AG04449 (cell line): ENCODE results near the gene ELAVL4.
"Not testable (repeated sequence)": the region's sequence is repeated elsewhere in the genome, so short reads cannot be mapped to it uniquely, and the experiment has no call there.

Experiments used
- CTCF ChIA-PET: fragments of 350-600 bp; formaldehyde crosslinking; extraction: SDS; loops from one replicate; lab custom pipeline; 2021; ENCODE audit warnings: antibody characterized with exemption; lab: Yijun Ruan, JAX
- POLR2A ChIA-PET: fragments of 400-600, 350-600 bp; formaldehyde crosslinking; extraction: SDS; loops from one replicate; lab custom pipeline; 2020; ENCODE audit warnings: antibody characterized with exemption, inconsistent platforms; lab: Yijun Ruan, JAX
- DNase-seq: peaks from one replicate; pipeline ENCODE4 v3.0.0-alpha.2; 2010; ENCODE audit warnings: low read depth, low spot score
- H3K4me3 ChIP-seq: 2 replicates; pipeline ENCODE4 v1.5.1; 2011; ENCODE audit warnings: low read depth, mild to moderate bottlenecking, control low read depth, low read length
- TF ChIP-seq, protein P1 (sequence below): IDR thresholded peaks from one replicate; pipeline ENCODE4 v1.5.1; 2011; ENCODE audit warnings: mild to moderate bottlenecking, moderate library complexity, low read length, control low read depth, inconsistent platforms; ENCODE audit not compliant: insufficient read depth; ENCODE audit errors: missing control alignments

The ELAVL4 gene

DNA sequence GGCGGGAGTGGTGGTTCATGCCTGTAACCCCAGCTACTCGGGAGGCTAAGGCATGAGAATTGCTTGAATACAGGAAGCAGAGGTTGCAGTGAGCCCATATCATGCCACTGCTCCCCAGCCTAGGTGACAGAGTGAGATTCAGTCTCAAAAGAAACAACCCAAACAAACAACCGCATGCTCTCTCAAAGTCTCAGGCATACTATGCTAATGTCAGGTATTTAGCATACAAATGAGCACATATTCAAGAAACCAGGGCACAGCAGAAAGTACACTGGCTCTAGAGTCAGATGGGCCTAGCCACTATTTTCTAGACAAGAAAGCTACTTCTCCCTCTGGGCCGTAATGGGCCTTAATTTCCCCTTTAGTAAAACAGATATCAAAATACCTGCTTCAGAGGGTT, 55.0 kb downstream of the ELAVL4 start:
- CTCF ChIA-PET = no interaction called here

DNA sequence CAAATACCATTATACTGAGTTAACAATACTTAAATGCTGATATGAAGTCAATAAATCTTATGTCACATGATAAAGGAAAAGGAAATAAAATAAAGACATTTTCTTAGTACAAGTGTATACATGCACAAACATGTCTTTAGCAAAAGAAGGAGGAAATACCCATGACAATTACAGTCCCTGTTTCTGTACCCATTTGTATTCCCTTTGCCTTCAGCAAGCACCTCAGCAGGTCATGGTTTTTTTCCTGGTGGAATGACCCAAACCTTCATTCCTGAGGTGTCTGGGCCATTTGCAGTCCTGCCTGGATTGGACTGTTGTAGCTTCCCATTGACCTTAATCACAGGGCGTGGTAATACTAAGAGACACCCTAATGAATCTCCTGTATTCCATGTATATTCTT, 57.6 kb downstream of the ELAVL4 start:
- H3K4me3 ChIP-seq, CTCF ChIA-PET, POLR2A ChIA-PET, DNase-seq: not testable (repeated sequence)

More for the DNA sequence above, 55.0 kb downstream of the ELAVL4 start:
- no peak for DNase-seq
- TF ChIP-seq, protein P1, sequence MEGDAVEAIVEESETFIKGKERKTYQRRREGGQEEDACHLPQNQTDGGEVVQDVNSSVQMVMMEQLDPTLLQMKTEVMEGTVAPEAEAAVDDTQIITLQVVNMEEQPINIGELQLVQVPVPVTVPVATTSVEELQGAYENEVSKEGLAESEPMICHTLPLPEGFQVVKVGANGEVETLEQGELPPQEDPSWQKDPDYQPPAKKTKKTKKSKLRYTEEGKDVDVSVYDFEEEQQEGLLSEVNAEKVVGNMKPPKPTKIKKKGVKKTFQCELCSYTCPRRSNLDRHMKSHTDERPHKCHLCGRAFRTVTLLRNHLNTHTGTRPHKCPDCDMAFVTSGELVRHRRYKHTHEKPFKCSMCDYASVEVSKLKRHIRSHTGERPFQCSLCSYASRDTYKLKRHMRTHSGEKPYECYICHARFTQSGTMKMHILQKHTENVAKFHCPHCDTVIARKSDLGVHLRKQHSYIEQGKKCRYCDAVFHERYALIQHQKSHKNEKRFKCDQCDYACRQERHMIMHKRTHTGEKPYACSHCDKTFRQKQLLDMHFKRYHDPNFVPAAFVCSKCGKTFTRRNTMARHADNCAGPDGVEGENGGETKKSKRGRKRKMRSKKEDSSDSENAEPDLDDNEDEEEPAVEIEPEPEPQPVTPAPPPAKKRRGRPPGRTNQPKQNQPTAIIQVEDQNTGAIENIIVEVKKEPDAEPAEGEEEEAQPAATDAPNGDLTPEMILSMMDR = no peak
- no peak overlapping the region for H3K4me3 ChIP-seq
- POLR2A ChIA-PET = no interaction called here

DNA sequence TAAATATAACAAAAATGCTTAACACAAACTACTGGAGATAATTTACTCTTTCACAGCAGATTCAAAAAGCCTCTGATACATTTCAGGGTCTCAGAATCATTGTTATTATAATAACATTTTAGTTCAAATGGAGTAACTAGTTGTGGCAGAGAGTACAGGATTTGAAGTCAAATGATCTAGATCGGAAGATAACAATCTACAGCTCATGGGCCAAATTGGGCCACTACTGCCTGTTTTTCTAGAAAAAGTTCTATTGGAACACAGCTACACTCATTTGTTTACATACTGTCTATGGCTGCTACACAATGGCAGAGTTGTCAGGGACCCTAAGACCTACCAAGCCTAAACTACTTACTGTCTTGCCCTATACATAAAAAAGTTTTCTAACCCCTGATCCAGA, 63.6 kb downstream of the ELAVL4 start:
- ChIA-PET CTCF (no interaction called here), POLR2A (no interaction called here)
- DNase-seq = no peak
- H3K4me3 ChIP-seq = no peak overlapping the region
- TF ChIP-seq, protein P1 = no peak

DNA sequence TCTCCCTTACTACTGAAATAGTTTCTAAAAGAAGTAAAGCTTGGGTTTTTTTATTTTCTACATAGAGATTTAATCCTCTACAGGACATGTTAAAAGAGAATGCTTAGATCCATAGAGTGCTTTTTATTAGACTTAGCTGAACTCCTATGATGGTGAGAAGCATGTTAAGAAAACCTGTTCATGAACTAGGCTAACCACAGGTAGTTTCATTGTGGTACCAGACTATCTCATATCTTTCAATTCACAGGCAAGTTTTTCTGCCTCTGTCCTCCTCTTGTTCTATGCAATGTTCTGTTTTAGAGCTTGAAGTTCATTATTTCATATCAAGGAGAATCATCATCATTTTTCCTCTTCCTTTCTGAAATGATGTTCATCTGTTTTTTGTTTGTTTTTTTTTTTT, 65.4 kb downstream of the ELAVL4 start:
- H3K4me3 ChIP-seq = no peak overlapping the region
- CTCF ChIA-PET = no interaction called here
- DNase-seq = no peak
- TF ChIP-seq, protein P1 = no peak
- POLR2A ChIA-PET = no interaction called here

DNA sequence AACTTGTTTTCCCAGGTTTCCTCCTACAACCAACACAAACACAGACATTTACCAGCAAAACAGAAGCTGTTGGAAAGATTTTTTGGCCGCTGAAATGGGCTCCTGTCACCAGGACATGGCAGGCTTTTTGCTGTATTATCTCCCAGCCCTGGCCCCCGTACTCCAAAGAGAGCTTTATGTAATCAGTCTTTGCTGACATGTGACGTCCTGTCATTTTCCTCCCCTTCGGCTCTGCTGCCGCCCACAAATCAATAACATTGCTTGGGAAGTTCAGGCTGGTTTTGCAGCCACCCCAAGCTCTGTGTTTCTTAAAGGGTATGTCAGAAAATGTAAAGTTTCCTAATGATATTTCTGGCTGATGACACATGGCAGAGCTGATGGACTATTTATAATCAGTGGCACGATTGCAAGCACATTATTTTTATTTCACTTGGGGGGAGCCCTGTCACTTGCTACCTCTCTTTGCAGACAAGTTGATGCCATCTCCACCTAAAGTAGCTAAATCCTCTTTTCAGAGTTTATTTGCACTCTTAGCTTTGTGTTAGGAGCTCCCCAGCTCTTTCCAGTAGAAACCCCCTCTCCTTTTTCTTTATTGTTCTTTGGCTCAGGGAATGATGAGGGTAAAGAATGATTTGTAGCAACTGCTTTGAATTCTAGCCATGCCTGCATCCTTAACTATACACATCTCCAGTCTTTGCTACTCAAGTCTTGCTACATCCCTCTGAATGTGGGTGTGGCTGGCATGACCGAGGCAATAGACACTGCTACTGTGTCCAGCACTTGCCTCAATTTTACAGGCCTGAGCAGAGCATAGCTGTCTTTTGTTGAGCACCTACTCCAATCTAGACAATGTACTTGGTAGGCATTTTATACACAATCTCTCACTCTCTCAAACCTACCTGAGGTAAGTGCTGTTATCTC, 67.3 kb downstream of the ELAVL4 start:
- TF ChIP-seq, protein P1 = no peak
- no peak for DNase-seq
- no peak overlapping the region for H3K4me3 ChIP-seq
- ChIA-PET CTCF (no interaction called here), POLR2A (no interaction called here)

DNA sequence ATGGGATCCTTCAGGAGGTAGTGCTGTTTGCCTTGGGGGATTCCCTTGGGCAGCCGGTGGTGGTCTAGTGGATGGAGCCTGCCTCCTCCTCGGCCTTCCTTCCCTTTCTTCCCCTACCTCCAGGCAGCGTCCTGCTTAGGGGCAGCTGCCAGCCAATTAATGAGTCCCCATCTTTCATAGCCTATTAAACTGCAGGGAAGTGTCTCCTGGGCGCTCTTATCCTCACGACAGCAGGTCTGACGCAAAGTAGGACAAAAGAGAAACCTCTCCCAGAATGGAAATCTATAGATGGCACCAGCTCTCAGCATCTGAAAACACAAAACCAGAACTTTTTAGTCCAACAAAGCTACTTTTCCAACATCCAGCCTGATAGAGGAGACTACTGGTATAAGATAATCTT, 69.3 kb downstream of the ELAVL4 start:
- ChIA-PET CTCF (no interaction called here), POLR2A (no interaction called here)
- TF ChIP-seq, protein P1 = no peak
- DNase-seq = no peak
- no peak overlapping the region for H3K4me3 ChIP-seq
